Lung (tissue), 12 donors: Measurements from ENCODE around the gene MARK2. TPM values are rescaled to one million over a fixed set of nuclear protein-coding genes. Genes with fewer than 3 reads are reported as not detected.

ENCODE experiments used
- ATAC-seq: fragments of 200-7000 bp; cut with Tn5 transposase; one replicate; pipeline ENCODE4 v1.9.1; 2020; ENCODE audit warnings: moderate number of reproducible peaks; ENCODE audit not compliant: insufficient read depth, low FRiP score
- DNase-seq, 3 donors: peaks; one replicate each; pipeline ENCODE4 v3.0.0-alpha.2; 2013 to 2017
- H3K27ac ChIP-seq, 2 donors: one replicate each; pipeline ENCODE4 v1.5.1; 2013; ENCODE audit warnings: mild to moderate bottlenecking in 2 of 2, moderate library complexity in 2 of 2, control low read depth in 1 of 2, inconsistent platforms in 1 of 2, low read depth in 1 of 2, low read length in 1 of 2
- H3K27me3 ChIP-seq, 3 donors: one replicate each; pipeline ENCODE4 v1.5.1; 2013; ENCODE audit warnings: low read length in 2 of 3; ENCODE audit not compliant: control insufficient read depth in 3 of 3, insufficient read depth in 3 of 3
- H3K36me3 ChIP-seq, 4 donors: one replicate each; pipeline ENCODE4 v1.5.1; 2013; ENCODE audit warnings: low read length in 4 of 4, mild to moderate bottlenecking in 1 of 4, moderate library complexity in 1 of 4; ENCODE audit not compliant: control insufficient read depth in 4 of 4, insufficient read depth in 4 of 4
- H3K4me1 ChIP-seq, 5 donors: one replicate each; pipeline ENCODE4 v1.5.1; 2013; ENCODE audit warnings: low read length in 5 of 5, mild to moderate bottlenecking in 2 of 5, moderate library complexity in 1 of 5; ENCODE audit not compliant: control insufficient read depth in 5 of 5, insufficient read depth in 5 of 5
- H3K4me3 ChIP-seq: one replicate; pipeline ENCODE4 v1.5.1; 2013; ENCODE audit warnings: mild to moderate bottlenecking, control low read depth, moderate library complexity
- H3K9ac ChIP-seq, 2 donors: one replicate each; pipeline ENCODE4 v1.5.1; 2013; ENCODE audit warnings: low read length in 2 of 2, control low read depth in 1 of 2; ENCODE audit not compliant: insufficient read depth in 1 of 2
- H3K9me3 ChIP-seq, 4 donors: one replicate each; pipeline ENCODE4 v1.5.1; 2013; ENCODE audit warnings: low read length in 3 of 4, mild to moderate bottlenecking in 1 of 4, moderate library complexity in 1 of 4; ENCODE audit not compliant: control insufficient read depth in 4 of 4, insufficient read depth in 3 of 4
- CTCF ChIP-seq: IDR thresholded peaks from 2 replicates; pipeline ENCODE4 v1.5.1; 2012; ENCODE audit warnings: mild to moderate bottlenecking; ENCODE audit errors: control extremely low read depth, extremely low read depth
- WGBS, 2 donors: extraction: QIAGEN DNeasy Blood & Tissue Kit; methylation state at CpG; one replicate each; pipeline ENCODE4 v1.1.7; 2013; 5-methylcytosine and 5-hydroxymethylcytosine counted together
- polyA plus RNA-seq, 2 donors: library from polyadenylated mRNA; stranded (reverse); fragments of 200-250 nt; gene quantifications; one replicate each; pipeline ENCODE4 v1.2.1, GENCODE V29; 2013
- total RNA-seq, 2 donors: library from RNA; depleted of rRNA in 1 of 2; stranded (reverse); fragments of >200 nt in 1 of 2; gene quantifications; one replicate each; pipeline ENCODE4 v1.2.1, GENCODE V29; 2014 to 2021
- donor health status: control.
- donor health status: control.
- donor health status: Bipolar disorder and iron deficiency.
- donor health status: healthy.
- donor health status: DM: yes; HTN: yes; CAD: no.

The MARK2 gene
- total and polyA plus RNA-seq, 4 donors = 15.5 to 42.9 (median 32.3) TPM

- Histone ChIP-seq H3K4me3 (no peak overlapping the region), H3K36me3 (peaks cover 0 to 11% (median 3%) of the 10 kb centered on the region in 4 donors), H3K9me3 (no peaks in the 10 kb centered on the region), H3K27me3 (no peaks in the 10 kb centered on the region), H3K27ac (peak overlapping the region; percentile 15 to 63), H3K4me1 (peaks cover 0 to 10% (median 4%) of the 10 kb centered on the region in 5 donors), H3K9ac (no peak overlapping the region)
- WGBS, 2 donors = 65 to 77% methylated on average over 8 of the region's 8 CpGs
- ATAC-seq (no peak), DNase-seq (peak in 1 of 3 donors; percentile 18)
- TF ChIP-seq CTCF = no peak
Observed at GRCh38 chr11:63944987-63945386, 106.1 kb downstream of the MARK2 start.

GRCh38 chr11:63945477-63946163, 106.7 kb downstream of the MARK2 start:
- H3K4me1 ChIP-seq = peaks cover 0 to 10% (median under 1%) of the 10 kb centered on the region in 5 donors
- peak; percentile 77 for TF ChIP-seq CTCF
- WGBS, 2 donors = 51 to 56% methylated on average over 14 of the region's 14 CpGs
- peak overlapping the region in 1 of 2 donors; percentile 17 for H3K9ac ChIP-seq
- H3K4me3 ChIP-seq = no peak overlapping the region
- H3K27ac ChIP-seq = peak overlapping the region; percentile 15 to 63
- H3K36me3 ChIP-seq = peaks cover 2 to 11% (median 3%) of the 10 kb centered on the region in 4 donors
- no peaks in the 10 kb centered on the region for H3K27me3 ChIP-seq
- H3K9me3 ChIP-seq = no peaks in the 10 kb centered on the region
- peak; percentile 79 for ATAC-seq
- peak; percentile 82 to 90 (median 88) for DNase-seq

GRCh38 chr11:63951779-63952536, 113.0 kb downstream of the MARK2 start:
- Histone ChIP-seq H3K4me3 (no peak overlapping the region), H3K4me1 (no peaks in the 10 kb centered on the region), H3K36me3 (peaks cover 8 to 28% (median 24%) of the 10 kb centered on the region in 4 donors), H3K27ac (no peak overlapping the region), H3K9ac (no peak overlapping the region), H3K27me3 (no peaks in the 10 kb centered on the region), H3K9me3 (peaks cover 0 to 2% (median 0%) of the 10 kb centered on the region in 4 donors)
- TF ChIP-seq CTCF = no peak
- 61 to 77% methylated on average over 20 of the region's 20 CpGs for WGBS, 2 donors
- ATAC-seq (no peak), DNase-seq (no peak)
